ENCODE data around the gene PRM1. TPM values are rescaled to one million over a fixed set of nuclear protein-coding genes. Genes with fewer than 3 reads are reported as not detected.

Gene PRM1
- total and polyA plus RNA-seq, 2 of the 8 experiments (the other 6 are each of a cell fraction or from before 2014, with no cell fraction given) = 0.54 to 0.82 TPM

DNA sequence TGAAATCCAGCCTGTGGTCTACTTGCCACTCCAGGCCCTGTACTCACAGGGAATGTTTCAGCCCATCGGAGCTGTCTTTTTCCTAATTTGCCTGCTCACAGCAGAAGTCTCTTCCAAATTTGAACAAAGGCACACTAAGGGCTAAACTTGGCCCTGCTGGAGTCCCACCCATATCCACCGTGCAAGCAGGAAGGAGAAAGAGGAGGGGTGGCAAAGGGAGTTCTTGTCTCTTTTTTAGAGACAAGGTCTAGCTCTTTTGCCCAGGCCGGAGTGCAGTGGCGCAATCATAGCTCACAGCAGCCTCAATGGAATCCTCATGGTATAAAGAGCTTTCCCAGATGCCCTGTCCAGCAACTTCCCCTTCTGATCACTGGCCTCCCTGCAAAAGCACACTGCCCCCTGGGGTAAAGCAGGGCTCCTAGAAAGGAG, 2.7 kb upstream of the PRM1 start (continued):
- TF ChIP-seq, protein P1, sequence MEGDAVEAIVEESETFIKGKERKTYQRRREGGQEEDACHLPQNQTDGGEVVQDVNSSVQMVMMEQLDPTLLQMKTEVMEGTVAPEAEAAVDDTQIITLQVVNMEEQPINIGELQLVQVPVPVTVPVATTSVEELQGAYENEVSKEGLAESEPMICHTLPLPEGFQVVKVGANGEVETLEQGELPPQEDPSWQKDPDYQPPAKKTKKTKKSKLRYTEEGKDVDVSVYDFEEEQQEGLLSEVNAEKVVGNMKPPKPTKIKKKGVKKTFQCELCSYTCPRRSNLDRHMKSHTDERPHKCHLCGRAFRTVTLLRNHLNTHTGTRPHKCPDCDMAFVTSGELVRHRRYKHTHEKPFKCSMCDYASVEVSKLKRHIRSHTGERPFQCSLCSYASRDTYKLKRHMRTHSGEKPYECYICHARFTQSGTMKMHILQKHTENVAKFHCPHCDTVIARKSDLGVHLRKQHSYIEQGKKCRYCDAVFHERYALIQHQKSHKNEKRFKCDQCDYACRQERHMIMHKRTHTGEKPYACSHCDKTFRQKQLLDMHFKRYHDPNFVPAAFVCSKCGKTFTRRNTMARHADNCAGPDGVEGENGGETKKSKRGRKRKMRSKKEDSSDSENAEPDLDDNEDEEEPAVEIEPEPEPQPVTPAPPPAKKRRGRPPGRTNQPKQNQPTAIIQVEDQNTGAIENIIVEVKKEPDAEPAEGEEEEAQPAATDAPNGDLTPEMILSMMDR (IDR thresholded peaks at IDR 0.05; ENCODE audit: control extremely low read depth in 1 of 3, insufficient read depth in 1 of 3, low read depth in 1 of 3, low read length in 3 of 3) = peak in 1 of 3 experiments; percentile 7; a peak in 1 of 4 replicates
- TF ChIP-seq CREB1 (IDR thresholded peaks at IDR 0.05) (no peak), NRF1 (IDR thresholded peaks at IDR 0.05; ENCODE audit: low read depth, low read length) (0 out of 2 replicates have a peak, but pooled peaks have one; percentile 3)

Measured in H1 (cell line).